HepG2 (cell line): ENCODE measurements around the gene PLAAT1. TPM values are rescaled to one million over a fixed set of nuclear protein-coding genes. Genes with fewer than 3 reads are reported as not detected.

ENCODE experiments used
- ATAC-seq: fragments of 200-7000 bp; cut with Tn5 transposase; 3 replicates; pipeline ENCODE4 v1.9.1; 2020; ENCODE audit warnings: mild to moderate bottlenecking, moderate library complexity
- BruUV-seq: library from RNA; stranded (reverse); fragments of 400-500 nt; replicated peaks from 2 replicates; lab custom pipeline; 2021; lab: Mats Ljungman, UMichigan
- CTCF ChIA-PET: fragments of 300-600 bp; formaldehyde crosslinking; extraction: SDS; loops from one replicate; lab custom pipeline; 2021; ENCODE audit warnings: low total read pairs, inconsistent platforms, low intra/inter-chr PET ratio; lab: Yijun Ruan, JAX
- POLR2A ChIA-PET: fragments of 350-600 bp; sonication (Branson Sonifier 250); formaldehyde crosslinking; loops from one replicate; lab custom pipeline; 2020; ENCODE audit warnings: antibody characterized with exemption, inconsistent platforms; lab: Yijun Ruan, JAX
- DNase-seq: peaks from one replicate; pipeline ENCODE4 v3.0.0-alpha.2; 2015; ENCODE audit warnings: low spot score
- FAIRE-seq: peaks from 3 replicates; lab custom pipeline; 2011; peaks lifted over from hg19 to GRCh38; lab: Jason Lieb, UNC
- H2AFZ ChIP-seq: one replicate; pipeline ENCODE4 v1.6.1; 2011; ENCODE audit warnings: low read length, inconsistent platforms
- H3K27ac ChIP-seq: fragments of 300-600 bp; 3 replicates; pipeline ENCODE4 v1.8.0; 2011; ENCODE audit warnings: mixed run types, mild to moderate bottlenecking, mixed read lengths, low read length, inconsistent platforms; ENCODE audit not compliant: insufficient read depth; ENCODE audit errors: extremely low read length
- H3K27me3 ChIP-seq, 2 experiments: fragments of 200-600 bp in 1 of 2; 2 replicates in 1 of 2; 3 replicates in 1 of 2; pipeline versions ENCODE4 v1.6.0 to v1.8.0; 2011; ENCODE audit warnings: low read length in 2 of 2, mild to moderate bottlenecking in 2 of 2, moderate library complexity in 2 of 2, inconsistent platforms in 1 of 2; ENCODE audit not compliant: insufficient read depth in 2 of 2, control insufficient read depth in 1 of 2
- H3K36me3 ChIP-seq, 2 experiments: fragments of 200-600 bp in 1 of 2; replicated peaks in 1 of 2; 2 replicates in 1 of 2; 3 replicates in 1 of 2; pipeline versions ENCODE4 v1.5.1 to v1.8.0; 2011; ENCODE audit warnings: low read length in 2 of 2, inconsistent platforms in 1 of 2; ENCODE audit not compliant: insufficient read depth in 2 of 2, control insufficient read depth in 1 of 2
- H3K4me1 ChIP-seq: 2 replicates; pipeline ENCODE4 v1.5.1; 2012; ENCODE audit warnings: low read length, inconsistent platforms; ENCODE audit not compliant: insufficient read depth
- H3K4me2 ChIP-seq: 2 replicates; pipeline ENCODE4 v1.6.0; 2011; ENCODE audit warnings: low read depth, low read length, inconsistent platforms
- H3K4me3 ChIP-seq, 3 experiments: fragments of 200-600 bp in 1 of 3; sonication (generic), shearing (Covaris generic) in 1 of 3; replicated peaks in 1 of 3; 2 replicates each; pipeline ENCODE4 v1.5.1; 2011 to 2016; ENCODE audit warnings: low read length in 3 of 3, inconsistent platforms in 2 of 3, low read depth in 2 of 3, mild to moderate bottlenecking in 2 of 3, control low read depth in 1 of 3, mixed read lengths in 1 of 3; ENCODE audit not compliant: insufficient read depth in 1 of 3
- H3K79me2 ChIP-seq: one replicate; pipeline ENCODE4 v1.6.1; 2011; ENCODE audit warnings: low read length, inconsistent platforms; ENCODE audit not compliant: insufficient read depth
- H3K9ac ChIP-seq: 2 replicates; pipeline ENCODE4 v1.6.0; 2011; ENCODE audit warnings: mild to moderate bottlenecking, low read depth, low read length, inconsistent platforms; ENCODE audit not compliant: insufficient read depth
- H3K9me3 ChIP-seq: 2 replicates; pipeline ENCODE4 v1.5.1; 2012; ENCODE audit warnings: mild to moderate bottlenecking, low read length
- H4K20me1 ChIP-seq: 2 replicates; pipeline ENCODE4 v1.6.0; 2011; ENCODE audit warnings: inconsistent platforms, mild to moderate bottlenecking, low read length, moderate library complexity; ENCODE audit not compliant: insufficient read depth
- ARNT ChIP-seq: fragments of 450-650 bp; IDR thresholded peaks from 2 replicates; pipeline ENCODE4 v1.6.1; 2017
- CCAR2 ChIP-seq: fragments of 200-400 bp; formaldehyde crosslinking; optimal IDR thresholded peaks from 2 replicates; pipeline ENCODE3; 2018; ENCODE audit warnings: low read depth, mild to moderate bottlenecking, low read length, moderate library complexity
- GLI4 ChIP-seq: sonication (generic); formaldehyde crosslinking; IDR thresholded peaks from 2 replicates; pipeline ENCODE4 v1.5.1; 2020; ENCODE audit warnings: missing genetic modification reagents, mild to moderate bottlenecking, moderate library complexity, borderline replicate concordance
- JUND ChIP-seq: sonication (generic); formaldehyde crosslinking; IDR thresholded peaks from 2 replicates; pipeline ENCODE4 v1.8.0; 2022; ENCODE audit warnings: mild to moderate bottlenecking, missing genetic modification reagents
- MBNL3 ChIP-seq: fragments of 250-450 bp; sonication (Bioruptor Pico); conservative IDR thresholded peaks from 2 replicates; pipeline ENCODE4 v1.8.0; 2022; ENCODE audit warnings: mild to moderate bottlenecking, inconsistent platforms
- TBX2 ChIP-seq: sonication (generic); formaldehyde crosslinking; IDR thresholded peaks from 2 replicates; pipeline ENCODE4 v1.5.0; 2020; ENCODE audit warnings: missing genetic modification reagents, mild to moderate bottlenecking, borderline replicate concordance
- ZNF615 ChIP-seq: sonication (generic); formaldehyde crosslinking; IDR thresholded peaks from 2 replicates; pipeline ENCODE4 v1.5.0; 2020; ENCODE audit warnings: mild to moderate bottlenecking, missing genetic modification reagents, borderline replicate concordance
- ZNF619 ChIP-seq: sonication (generic); formaldehyde crosslinking; IDR thresholded peaks from 2 replicates; pipeline ENCODE4 v1.4.0; 2020; ENCODE audit warnings: mild to moderate bottlenecking, missing genetic modification reagents
- WGBS: methylation state at CpG from one replicate; pipeline ENCODE4 v1.1.6; 2017; ENCODE audit warnings: low lambda C conversion rate; 5-methylcytosine and 5-hydroxymethylcytosine counted together
- in situ Hi-C: cut with HindIII; loops from 2 replicates; pipeline ENCODE4 v1.10.0; 2017; ENCODE audit warnings: low pct_unique_long_range_greater_than_20kb; ENCODE audit not compliant: extremely low pct_ligation_motif_present
- intact Hi-C: fragments of 100-400 bp; cut with micrococcal nuclease; formaldehyde crosslinking; loops from one replicate; pipeline ENCODE4 v1.10.0; 2022; ENCODE audit not compliant: unreplicated experiment
- polyA plus RNA-seq, 8 experiments: library from polyadenylated mRNA; depleted of rRNA in 3 of 8; stranded (reverse) in 7 of 8; unstranded in 1 of 8; fragments of >200 nt; fragmentation: Illumina TruSeq in 4 of 8; extraction: Trizol in 4 of 8; gene quantifications; 2 replicates each; pipeline versions ENCODE4 v1.2.1 to v1.2.3, GENCODE V29; 2011 to 2016; ENCODE audit warnings: low read depth in 4 of 8, missing spikeins in 1 of 8, mixed read lengths in 1 of 8; ENCODE audit not compliant: insufficient read depth in 1 of 8
- total RNA-seq, 5 experiments: library from RNA; depleted of rRNA; stranded (reverse); fragments of >200 nt; fragmentation: Illumina TruSeq; extraction: Trizol; gene quantifications; 2 replicates each; pipeline ENCODE4 v1.2.3, GENCODE V29; 2016; ENCODE audit warnings: low read depth in 1 of 5
- TF ChIP-seq, protein P1 (sequence below): sonication (generic); formaldehyde crosslinking; IDR thresholded peaks from 2 replicates; pipeline ENCODE4 v1.4.0; 2020; ENCODE audit warnings: low read depth, mild to moderate bottlenecking, missing genetic modification reagents
- TF ChIP-seq, protein P2 (sequence below): sonication (generic); formaldehyde crosslinking; IDR thresholded peaks from 2 replicates; pipeline ENCODE4 v1.4.0; 2020; ENCODE audit warnings: missing genetic modification reagents, borderline replicate concordance
- TF ChIP-seq, protein P3 (sequence below): sonication (generic); formaldehyde crosslinking; IDR thresholded peaks from 2 replicates; pipeline ENCODE4 v1.4.0; 2020; ENCODE audit warnings: missing genetic modification reagents

PLAAT1 gene
- total and polyA plus RNA-seq, 2 of the 13 experiments (the other 11 are each of a cell fraction or from before 2014, with no cell fraction given): not detected

DNA sequence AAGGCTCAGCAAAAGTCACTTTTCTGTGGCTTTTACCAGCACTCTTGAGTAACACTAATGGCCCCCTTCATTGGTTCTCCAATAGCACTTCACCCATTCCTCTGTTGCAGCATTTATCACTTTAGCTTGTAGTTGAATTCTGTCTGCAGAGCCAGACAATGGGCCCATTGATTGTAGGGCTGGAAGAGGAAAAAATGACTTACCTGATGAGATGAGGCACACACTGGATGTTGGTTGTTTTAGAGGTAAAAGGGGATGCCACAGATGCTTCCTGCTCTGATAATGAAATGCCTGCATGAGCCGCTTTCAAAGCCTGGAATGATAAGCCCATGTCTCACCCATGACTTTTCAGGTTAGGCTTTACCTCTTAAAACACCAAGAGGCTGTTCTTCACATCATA lies 64.3 kb downstream of the PLAAT1 start:
- H4K20me1 ChIP-seq: no peaks in the 10 kb centered on the region
- no peaks in the 10 kb centered on the region for H3K4me1 ChIP-seq
- in situ Hi-C loops (no loop called here), intact Hi-C loops (no loop called here)
- H3K4me2 ChIP-seq: no peak overlapping the region
- no peaks in the 10 kb centered on the region for H3K36me3 ChIP-seq
- no peaks in the 10 kb centered on the region for H3K79me2 ChIP-seq
- ChIA-PET POLR2A (no interaction called here), CTCF (no interaction called here)
- FAIRE-seq (no peak), DNase-seq (no peak), ATAC-seq (no peak)
- no peaks in the 10 kb centered on the region for H3K9me3 ChIP-seq
- WGBS: 0% methylated on average over 1 of the region's 1 CpG
- H2AFZ ChIP-seq: no peak overlapping the region
- no TSS peak for BruUV-seq
- H3K9ac ChIP-seq: no peak overlapping the region
- H3K4me3 ChIP-seq: no peak overlapping the region
- TF ChIP-seq ZNF615: no peak
- no peak for TF ChIP-seq CCAR2
- TF ChIP-seq, protein P1, sequence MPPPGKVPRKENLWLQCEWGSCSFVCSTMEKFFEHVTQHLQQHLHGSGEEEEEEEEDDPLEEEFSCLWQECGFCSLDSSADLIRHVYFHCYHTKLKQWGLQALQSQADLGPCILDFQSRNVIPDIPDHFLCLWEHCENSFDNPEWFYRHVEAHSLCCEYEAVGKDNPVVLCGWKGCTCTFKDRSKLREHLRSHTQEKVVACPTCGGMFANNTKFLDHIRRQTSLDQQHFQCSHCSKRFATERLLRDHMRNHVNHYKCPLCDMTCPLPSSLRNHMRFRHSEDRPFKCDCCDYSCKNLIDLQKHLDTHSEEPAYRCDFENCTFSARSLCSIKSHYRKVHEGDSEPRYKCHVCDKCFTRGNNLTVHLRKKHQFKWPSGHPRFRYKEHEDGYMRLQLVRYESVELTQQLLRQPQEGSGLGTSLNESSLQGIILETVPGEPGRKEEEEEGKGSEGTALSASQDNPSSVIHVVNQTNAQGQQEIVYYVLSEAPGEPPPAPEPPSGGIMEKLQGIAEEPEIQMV (CRISPR knock-in tag): no peak
- H3K27me3 ChIP-seq: no peaks in the 10 kb centered on the region
- H3K27ac ChIP-seq: no peak overlapping the region

DNA sequence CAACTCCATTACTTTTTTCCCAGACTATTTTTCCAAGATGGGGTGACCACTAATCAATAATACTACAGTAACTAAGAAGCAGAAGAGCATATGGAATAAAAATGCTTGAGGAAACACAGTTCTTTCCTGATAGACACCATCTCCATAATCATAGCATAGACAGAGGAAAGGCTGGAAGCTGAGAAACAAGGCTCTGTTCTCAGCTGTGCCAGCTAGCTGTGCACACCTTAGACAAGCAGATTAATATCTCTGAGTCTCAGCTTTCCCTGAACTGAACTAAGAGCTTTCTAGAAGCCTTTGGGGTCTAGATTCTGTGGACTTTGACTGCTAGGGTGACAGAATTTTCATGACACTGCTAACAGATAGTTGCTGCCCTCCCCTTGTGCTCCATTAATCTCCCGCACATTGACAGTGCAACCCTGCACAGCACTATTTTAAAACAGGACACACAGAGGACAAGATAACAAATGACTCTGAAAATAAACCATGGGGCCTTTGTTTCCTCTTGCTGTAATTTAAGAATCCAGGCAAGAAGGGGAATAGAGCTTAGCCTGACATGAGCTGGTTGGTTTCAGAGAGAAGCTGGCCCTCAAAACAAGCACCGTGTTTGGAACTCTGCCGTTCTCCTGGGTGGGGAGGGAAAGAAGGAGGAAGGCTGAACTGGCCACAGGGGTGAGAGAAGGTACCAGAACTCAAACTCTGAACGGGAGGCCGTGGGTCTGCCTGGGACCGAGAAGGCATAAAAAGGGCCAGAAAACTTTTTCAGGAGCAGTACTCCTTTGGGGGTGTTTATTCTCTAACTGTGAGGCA lies 70.1 kb downstream of the PLAAT1 start:
- H3K27me3 ChIP-seq: no peaks in the 10 kb centered on the region
- TF ChIP-seq JUND (CRISPR knock-in tag) (no peak), ARNT (no peak), ZNF619 (CRISPR knock-in tag) (no peak), TBX2 (CRISPR knock-in tag) (no peak), GLI4 (CRISPR knock-in tag) (no peak), MBNL3 (CRISPR knock-in tag) (no peak)
- TF ChIP-seq, protein P2, sequence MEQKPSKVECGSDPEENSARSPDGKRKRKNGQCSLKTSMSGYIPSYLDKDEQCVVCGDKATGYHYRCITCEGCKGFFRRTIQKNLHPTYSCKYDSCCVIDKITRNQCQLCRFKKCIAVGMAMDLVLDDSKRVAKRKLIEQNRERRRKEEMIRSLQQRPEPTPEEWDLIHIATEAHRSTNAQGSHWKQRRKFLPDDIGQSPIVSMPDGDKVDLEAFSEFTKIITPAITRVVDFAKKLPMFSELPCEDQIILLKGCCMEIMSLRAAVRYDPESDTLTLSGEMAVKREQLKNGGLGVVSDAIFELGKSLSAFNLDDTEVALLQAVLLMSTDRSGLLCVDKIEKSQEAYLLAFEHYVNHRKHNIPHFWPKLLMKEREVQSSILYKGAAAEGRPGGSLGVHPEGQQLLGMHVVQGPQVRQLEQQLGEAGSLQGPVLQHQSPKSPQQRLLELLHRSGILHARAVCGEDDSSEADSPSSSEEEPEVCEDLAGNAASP: no peak
- TF ChIP-seq, protein P3, sequence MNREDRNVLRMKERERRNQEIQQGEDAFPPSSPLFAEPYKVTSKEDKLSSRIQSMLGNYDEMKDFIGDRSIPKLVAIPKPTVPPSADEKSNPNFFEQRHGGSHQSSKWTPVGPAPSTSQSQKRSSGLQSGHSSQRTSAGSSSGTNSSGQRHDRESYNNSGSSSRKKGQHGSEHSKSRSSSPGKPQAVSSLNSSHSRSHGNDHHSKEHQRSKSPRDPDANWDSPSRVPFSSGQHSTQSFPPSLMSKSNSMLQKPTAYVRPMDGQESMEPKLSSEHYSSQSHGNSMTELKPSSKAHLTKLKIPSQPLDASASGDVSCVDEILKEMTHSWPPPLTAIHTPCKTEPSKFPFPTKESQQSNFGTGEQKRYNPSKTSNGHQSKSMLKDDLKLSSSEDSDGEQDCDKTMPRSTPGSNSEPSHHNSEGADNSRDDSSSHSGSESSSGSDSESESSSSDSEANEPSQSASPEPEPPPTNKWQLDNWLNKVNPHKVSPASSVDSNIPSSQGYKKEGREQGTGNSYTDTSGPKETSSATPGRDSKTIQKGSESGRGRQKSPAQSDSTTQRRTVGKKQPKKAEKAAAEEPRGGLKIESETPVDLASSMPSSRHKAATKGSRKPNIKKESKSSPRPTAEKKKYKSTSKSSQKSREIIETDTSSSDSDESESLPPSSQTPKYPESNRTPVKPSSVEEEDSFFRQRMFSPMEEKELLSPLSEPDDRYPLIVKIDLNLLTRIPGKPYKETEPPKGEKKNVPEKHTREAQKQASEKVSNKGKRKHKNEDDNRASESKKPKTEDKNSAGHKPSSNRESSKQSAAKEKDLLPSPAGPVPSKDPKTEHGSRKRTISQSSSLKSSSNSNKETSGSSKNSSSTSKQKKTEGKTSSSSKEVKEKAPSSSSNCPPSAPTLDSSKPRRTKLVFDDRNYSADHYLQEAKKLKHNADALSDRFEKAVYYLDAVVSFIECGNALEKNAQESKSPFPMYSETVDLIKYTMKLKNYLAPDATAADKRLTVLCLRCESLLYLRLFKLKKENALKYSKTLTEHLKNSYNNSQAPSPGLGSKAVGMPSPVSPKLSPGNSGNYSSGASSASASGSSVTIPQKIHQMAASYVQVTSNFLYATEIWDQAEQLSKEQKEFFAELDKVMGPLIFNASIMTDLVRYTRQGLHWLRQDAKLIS (CRISPR knock-in tag): no peak
- TF ChIP-seq, all 625 proteins: peak for 0
- Histone ChIP-seq H3K79me2 (no peaks in the 10 kb centered on the region), H3K9me3 (no peaks in the 10 kb centered on the region), H3K4me3 (no peak overlapping the region), H3K27ac (no peak overlapping the region), H3K9ac (no peak overlapping the region), H3K4me2 (no peak overlapping the region), H4K20me1 (no peaks in the 10 kb centered on the region), H2AFZ (no peak overlapping the region), H3K36me3 (no peaks in the 10 kb centered on the region), H3K4me1 (no peaks in the 10 kb centered on the region)
- 3% methylated on average over 6 of the region's 6 CpGs for WGBS
- ATAC-seq (no peak), DNase-seq (no peak), FAIRE-seq (no peak)
- POLR2A ChIA-PET: no interaction called here
- intact Hi-C loops: no loop called here
- in situ Hi-C loops: no loop called here
- BruUV-seq: no TSS peak
- CTCF ChIA-PET: no interaction called here
